Amniotic stem cell (primary cell): ENCODE results near the gene NPC1.
"Not testable (repeated sequence)": the region's sequence is repeated elsewhere in the genome, so short reads cannot be mapped to it uniquely, and the experiment has no call there.

Experiments
- DNase-seq: peaks from one replicate; lab custom pipeline; 2025; lab: John Stamatoyannopoulos, UW

Gene NPC1

DNA sequence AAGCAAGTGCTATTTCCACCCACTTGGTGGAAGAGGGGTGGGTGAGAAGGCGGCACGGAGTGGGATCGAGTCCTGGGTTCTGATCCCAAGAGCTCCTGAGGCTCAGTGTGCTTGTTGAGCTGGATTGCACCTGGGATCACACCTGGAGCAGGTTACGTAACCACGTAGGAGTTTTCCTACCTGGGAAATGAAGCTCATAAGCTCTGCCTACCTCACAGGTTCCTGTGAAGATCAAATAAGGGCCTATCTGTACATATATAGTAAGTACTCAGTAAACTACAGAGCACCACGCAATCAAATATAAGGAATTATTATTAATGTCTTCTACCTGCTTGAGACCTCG is 11.0 kb downstream of the NPC1 start:
- no peak for DNase-seq

GRCh38 chr18:23574611-23575308 is 11.5 kb downstream of the NPC1 start:
- no peak for DNase-seq

DNA sequence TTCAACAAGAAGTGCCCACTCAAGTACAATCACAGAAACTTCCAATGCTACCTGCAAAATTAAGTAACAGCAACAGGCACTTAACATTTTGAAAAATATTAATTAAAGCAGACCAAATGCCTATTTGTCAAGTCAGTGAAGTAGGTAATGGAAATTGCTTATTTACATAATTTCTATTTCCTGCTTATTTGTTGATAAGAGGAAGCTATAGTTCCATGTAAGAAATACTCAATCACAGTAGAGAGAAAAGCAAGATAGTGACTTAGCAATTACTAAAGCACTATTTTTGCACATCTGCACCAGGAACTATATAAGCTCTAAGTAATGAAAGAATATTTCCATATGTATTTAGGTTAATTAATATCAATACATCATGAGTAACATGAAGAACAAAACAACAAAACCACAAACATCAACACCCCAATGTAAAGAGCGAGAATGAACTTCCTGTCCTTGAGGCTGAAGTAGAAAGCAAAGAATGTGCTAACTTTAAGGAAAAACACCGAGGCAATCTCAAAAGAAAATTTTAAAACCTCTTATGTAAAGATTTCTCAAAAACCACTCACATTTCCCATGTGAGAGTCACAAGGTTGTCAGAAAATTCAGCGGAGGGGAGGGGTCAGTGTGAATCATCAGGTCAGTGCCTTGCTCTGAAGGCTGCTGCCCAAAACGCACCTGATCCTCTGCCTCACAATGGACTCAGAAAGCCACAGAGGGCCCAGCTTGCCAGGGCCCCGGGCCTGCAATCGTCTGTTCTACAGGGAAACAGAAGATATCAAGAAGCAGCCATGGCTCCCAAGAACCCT is 12.5 kb downstream of the NPC1 start:
- DNase-seq, result no peak

DNA sequence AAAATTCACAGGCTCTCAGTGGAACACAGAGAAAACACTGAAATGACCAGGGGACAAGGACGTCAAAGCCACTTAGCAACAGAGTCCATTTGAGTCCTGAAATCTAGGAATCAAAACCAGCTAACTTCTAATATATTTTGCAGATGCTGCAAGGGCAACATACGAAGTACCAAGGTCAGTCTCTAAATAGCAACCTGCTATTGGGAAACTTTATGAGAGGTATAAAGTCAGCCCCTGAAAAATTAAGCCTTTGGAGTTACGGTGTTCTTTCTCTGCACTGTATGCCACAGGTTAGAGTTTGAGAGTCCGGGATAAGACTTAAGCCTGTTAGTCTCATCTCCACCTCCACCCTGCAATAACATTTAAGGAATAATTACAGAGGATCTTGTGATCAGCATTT is 13.3 kb downstream of the NPC1 start:
- DNase-seq, result no peak

DNA sequence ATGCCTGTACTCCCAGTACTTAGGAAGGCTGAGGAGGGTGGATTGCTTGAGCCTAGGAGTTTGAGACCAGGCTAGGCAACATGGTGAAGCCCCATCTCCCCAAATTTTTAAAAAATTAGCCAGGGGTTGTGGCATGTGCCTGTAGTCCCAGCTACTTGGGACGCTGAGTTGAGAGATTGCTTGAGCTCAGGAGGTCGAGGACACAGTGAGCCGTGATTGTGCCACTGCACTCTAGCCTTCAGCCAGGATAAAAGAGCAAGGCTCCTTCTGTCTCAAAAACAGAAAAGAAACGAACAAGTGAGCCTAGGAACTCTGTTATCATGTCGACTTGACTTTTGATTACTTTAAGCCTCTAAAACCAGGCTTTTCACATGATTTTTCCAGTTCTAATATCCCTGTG is 13.7 kb downstream of the NPC1 start:
- DNase-seq, result no peak

DNA sequence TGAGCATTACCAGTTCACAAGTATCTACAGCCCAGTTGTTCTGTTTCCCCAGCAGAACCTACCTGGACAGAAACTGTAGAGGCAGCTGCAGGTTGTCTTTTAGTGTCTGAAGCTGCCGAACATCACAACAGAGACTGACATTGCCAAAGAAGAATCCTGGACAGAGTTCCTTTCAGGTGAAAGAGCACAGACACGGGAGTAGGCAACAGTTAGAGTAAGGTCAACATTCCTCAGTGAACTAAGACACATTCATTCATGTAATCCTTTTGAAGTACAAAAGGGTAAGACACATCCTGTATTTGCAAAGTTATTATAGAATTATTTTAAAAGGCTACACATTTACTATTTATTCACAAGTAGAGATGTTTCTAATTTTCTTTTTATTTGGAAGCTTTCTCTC is 14.3 kb downstream of the NPC1 start:
- no peak for DNase-seq

DNA sequence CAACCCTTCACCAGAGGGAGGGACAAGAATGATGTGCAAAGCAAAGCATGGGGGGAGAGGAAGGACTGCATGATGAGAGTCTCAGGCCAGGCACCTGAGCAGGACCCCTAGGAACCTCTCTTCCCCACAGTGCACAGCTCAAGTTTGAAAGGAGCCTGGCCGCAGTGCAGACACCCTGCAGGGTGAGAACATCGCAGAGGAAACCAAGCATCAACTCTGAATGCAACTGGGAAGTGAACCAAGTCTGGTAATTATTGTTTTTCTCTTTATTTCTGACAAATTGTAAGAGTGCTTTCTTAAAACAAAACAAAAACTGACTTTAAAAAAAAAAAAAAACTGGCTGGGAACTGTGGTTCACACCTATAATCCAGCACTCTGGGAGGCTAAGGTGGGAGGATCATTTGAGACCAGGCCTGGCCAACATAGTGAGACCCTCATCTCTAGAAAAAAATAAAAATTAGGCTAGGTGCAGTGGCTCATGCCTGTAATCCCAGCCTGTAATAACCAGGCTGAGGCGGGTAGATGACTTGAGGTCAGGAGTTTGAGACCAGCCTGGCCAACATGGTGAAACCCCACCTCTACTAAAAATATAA is 15.3 kb downstream of the NPC1 start:
- no peak for DNase-seq

GRCh38 chr18:23569299-23570063 is 16.8 kb downstream of the NPC1 start:
- DNase-seq, result no peak

DNA sequence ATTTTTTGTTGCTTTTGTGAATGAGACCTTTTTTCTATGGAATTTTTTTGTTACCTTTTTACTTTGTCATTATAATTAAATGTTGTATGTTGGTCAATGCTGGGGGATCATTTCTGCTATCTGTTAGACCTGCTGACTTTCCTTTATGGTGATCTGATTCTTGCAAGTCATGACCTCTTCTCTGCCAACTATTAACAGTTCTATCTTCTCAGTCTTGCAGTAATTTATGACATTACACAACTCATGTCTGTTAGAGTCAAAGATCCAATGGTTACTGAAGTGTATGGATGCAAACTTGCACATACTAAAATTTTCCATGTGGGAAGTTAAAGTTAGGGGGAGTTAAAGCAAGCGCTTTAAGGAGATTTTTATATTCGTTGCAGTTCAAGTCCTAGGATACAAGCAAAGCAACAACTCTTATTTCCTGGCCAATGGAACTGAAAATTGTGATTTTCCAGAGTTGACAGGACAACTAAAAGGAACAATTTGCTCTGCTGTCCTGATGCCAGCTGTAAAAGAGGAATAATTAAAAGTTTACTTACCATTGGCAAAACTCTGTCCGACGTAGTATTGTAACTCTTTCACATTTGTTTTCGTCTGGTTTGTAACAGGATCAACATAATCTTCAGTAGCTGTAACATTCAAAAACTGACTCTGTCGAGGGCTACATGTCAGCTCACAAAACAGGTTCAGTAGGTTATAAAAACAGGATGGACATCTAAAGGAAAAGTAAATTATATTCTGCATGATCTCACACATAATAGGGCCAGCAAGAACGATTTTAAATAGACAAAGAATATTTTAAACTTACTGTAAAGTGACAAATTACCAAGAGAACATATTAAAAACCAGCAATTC is 17.8 kb downstream of the NPC1 start:
- no peak for DNase-seq

DNA sequence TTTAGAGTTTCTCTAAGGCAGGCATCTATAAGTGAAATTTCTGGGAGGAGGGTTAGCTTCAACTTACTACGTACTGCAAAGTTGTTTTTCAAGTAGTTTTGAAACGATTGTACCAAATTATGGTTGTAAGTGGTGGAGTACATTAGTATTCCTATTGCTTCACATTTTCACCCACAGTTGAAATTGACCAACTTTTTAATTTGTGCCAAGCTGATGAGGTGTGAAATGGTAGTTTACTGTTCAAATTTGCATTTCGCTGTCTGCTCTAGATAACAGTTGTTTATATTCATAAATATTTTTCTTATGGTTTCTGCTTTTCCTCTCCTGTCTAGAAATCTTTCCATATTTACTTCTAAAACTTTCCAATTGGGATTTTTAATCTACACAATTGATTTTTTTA is 18.6 kb downstream of the NPC1 start:
- no peak for DNase-seq

GRCh38 chr18:23565916-23566547 is 20.3 kb downstream of the NPC1 start:
- no peak for DNase-seq

- DNase-seq, result no peak
These were observed 22.8 kb downstream of the NPC1 start for GRCh38 chr18:23563377-23564043.

- DNase-seq, result no peak
These were observed 26.1 kb downstream of the NPC1 start for GRCh38 chr18:23560186-23560585.

- not testable (repeated sequence) for DNase-seq
These were observed 28.8 kb downstream of the NPC1 start for GRCh38 chr18:23557511-23557910.

DNA sequence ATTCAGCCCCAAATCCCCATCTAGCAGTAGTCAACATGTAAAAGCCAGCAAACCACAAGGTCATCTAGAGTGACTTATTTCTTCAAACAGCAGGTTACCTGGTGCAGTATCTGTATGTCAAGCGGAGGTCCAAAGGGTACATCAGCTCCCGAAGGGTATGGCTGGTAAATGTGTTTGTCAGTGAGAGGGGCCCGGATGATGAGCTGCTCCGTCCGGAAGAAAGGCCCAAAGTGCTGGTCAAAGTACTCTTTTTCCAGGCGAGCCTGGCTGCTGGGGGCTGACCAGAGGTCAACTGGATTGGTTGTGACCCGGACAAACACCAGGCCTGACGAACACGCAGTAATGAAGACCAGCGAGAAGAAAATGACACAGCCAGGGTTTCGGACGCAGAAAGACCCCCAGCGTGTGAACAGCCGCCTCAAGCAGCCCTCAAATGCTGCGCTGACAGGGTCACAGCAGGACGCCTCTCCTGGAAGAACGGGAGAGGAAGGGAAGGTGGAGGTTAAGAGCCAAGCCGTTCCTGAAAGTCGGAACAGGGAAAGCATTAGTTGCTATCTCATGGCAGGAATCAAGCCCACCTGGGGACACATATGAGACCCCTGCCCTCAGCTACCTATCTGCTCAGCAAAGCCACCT is 30.0 kb downstream of the NPC1 start:
- no peak for DNase-seq

DNA sequence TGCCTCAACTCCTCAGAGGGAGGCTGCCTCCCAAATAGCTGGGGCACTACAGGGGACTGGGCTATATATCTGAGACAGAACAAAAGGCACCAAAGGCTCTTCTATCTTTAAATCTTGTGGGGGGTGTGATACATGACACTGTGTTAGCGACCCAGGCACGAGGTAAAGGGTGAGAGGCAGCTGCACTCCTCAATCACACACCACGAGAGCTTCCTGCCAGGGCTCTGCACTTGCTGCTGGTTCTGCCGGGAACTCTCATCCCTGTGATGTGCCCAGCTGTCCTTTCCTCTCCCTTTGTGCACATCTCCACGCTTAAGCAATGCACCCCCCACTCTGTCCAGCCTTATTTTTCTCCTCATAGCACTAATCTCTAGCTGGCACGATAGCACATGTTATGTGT is 32.4 kb downstream of the NPC1 start:
- no peak for DNase-seq

DNA sequence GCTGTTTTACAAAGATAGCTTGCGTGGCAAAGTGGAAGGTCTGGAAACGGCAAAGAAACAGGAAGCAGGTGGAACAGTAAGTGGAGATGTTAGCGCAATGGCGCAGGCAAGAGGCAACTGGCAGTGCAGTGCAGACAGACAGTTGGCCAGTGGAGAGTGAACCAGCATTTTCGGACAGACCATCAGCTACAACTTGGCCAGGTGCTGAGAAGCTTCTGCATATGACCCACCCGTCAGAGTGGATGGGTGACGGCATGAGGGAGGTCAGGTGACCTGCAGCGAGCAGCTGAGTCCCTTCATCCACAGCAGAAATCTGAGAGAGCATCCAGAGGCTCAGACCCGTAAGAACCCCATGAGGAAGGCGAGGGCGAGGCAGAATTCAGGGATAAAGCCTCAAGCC is 33.8 kb downstream of the NPC1 start:
- no peak for DNase-seq

DNA sequence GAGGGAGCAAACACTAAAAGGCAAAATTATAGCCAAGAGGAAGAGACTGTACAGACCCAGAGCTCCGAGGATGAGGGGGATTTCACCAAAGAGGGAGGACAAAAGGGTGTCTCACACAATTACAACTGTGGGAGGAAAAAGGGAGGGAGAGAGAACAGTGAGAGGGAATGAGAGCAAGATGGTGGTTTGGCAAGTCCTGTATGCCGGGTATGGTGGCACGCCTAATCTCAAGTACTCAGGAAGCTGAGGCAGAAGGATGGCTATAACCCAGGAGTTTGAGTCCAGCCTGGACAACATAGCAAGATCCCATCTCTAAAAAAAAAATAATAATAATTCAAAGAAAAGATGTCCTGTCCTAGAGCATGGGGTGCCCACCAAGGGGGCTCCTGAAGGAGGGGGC is 34.3 kb downstream of the NPC1 start:
- DNase-seq, result no peak

- DNase-seq, result no peak
These were observed 35.4 kb downstream of the NPC1 start for GRCh38 chr18:23550898-23551297.

- DNase-seq, result no peak
These were observed 37.6 kb downstream of the NPC1 start for GRCh38 chr18:23548719-23549118.
